T-helper 1 cell treated with Interleukin-12 subunit alpha and Interleukin-12 subunit beta and Interleukin-4 antibody, amounts not matched to agents 30 μg/mL and 1 μg/mL, for 36 hours (primary cell): ENCODE data around the gene SH3RF2.
"Not testable (repeated sequence)": the region's sequence is repeated elsewhere in the genome, so short reads cannot be mapped to it uniquely, and the experiment has no call there.

ENCODE experiments used
- H3K27ac Mint-ChIP-seq: one replicate; pipeline ENCODE4 v1.8.0; 2021; ENCODE audit warnings: mild to moderate bottlenecking, mixed read lengths
- H3K27me3 Mint-ChIP-seq: one replicate; pipeline ENCODE4 v1.8.0; 2021; ENCODE audit warnings: low read depth, mixed read lengths
- H3K36me3 Mint-ChIP-seq: one replicate; pipeline ENCODE4 v1.8.0; 2021; ENCODE audit warnings: low read depth, mixed read lengths
- H3K4me1 Mint-ChIP-seq: one replicate; pipeline ENCODE4 v1.8.0; 2021; ENCODE audit warnings: low read depth, mixed read lengths
- H3K4me3 Mint-ChIP-seq: one replicate; pipeline ENCODE4 v1.8.0; 2021; ENCODE audit warnings: mild to moderate bottlenecking, moderate library complexity, mixed read lengths
- H3K9me3 Mint-ChIP-seq: one replicate; pipeline ENCODE4 v1.8.0; 2021; ENCODE audit warnings: mixed read lengths

The SH3RF2 gene

GRCh38 chr5:145987856-145988255 lies 51.5 kb downstream of the SH3RF2 start:
- no peak overlapping the region for H3K4me3 Mint-ChIP-seq
- no peak overlapping the region for H3K27ac Mint-ChIP-seq
- H3K27me3 Mint-ChIP-seq: peaks cover 3% of the 10 kb centered on the region
- H3K4me1 Mint-ChIP-seq: no peaks in the 10 kb centered on the region
- H3K36me3 Mint-ChIP-seq: no peaks in the 10 kb centered on the region
- no peaks in the 10 kb centered on the region for H3K9me3 Mint-ChIP-seq

- H3K4me3 Mint-ChIP-seq: no peak overlapping the region
- H3K27ac Mint-ChIP-seq: no peak overlapping the region
- no peaks in the 10 kb centered on the region for H3K9me3 Mint-ChIP-seq
- H3K27me3 Mint-ChIP-seq: peaks cover 2% of the 10 kb centered on the region
- H3K36me3 Mint-ChIP-seq: no peaks in the 10 kb centered on the region
- no peaks in the 10 kb centered on the region for H3K4me1 Mint-ChIP-seq
Measured at GRCh38 chr5:145988993-145989392, 52.6 kb downstream of the SH3RF2 start.

- no peak overlapping the region for H3K4me3 Mint-ChIP-seq
- no peaks in the 10 kb centered on the region for H3K9me3 Mint-ChIP-seq
- H3K4me1 Mint-ChIP-seq: no peaks in the 10 kb centered on the region
- H3K27me3 Mint-ChIP-seq: no peaks in the 10 kb centered on the region
- H3K27ac Mint-ChIP-seq: no peak overlapping the region
- H3K36me3 Mint-ChIP-seq: no peaks in the 10 kb centered on the region
Measured at GRCh38 chr5:145989428-145989827, 53.0 kb downstream of the SH3RF2 start.

GRCh38 chr5:145990170-145990569 lies 53.8 kb downstream of the SH3RF2 start:
- Mint-ChIP-seq H3K27me3 (no peaks in the 10 kb centered on the region), H3K36me3 (no peaks in the 10 kb centered on the region), H3K4me3 (no peak overlapping the region)

DNA sequence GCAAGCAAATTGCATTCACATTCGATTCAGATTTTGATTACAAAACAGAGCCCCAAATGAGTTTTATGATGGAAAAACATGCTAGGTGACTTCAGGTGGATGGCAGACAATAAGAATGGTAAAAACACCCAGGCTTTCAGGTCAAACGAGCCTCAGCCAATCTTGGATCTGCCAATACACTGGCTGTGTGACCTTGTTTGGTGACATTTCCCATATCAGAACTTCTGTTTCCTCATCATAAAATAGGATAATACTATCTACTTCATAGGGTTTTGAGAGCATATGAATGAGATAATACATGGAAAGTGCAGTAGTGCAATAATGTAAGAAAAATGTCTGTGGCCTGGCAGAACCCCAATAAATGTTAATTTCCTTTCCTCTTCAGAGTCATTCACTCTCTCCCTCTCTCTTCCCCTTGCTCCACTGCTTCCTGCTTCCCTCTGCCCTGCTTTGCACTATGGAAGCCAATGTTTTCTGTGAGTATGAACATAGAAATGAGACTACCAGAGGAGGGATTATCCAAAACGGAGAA lies 54.7 kb downstream of the SH3RF2 start:
- H3K27me3 Mint-ChIP-seq: no peaks in the 10 kb centered on the region
- no peaks in the 10 kb centered on the region for H3K4me1 Mint-ChIP-seq
- H3K4me3 Mint-ChIP-seq: no peak overlapping the region
- no peaks in the 10 kb centered on the region for H3K36me3 Mint-ChIP-seq
- no peaks in the 10 kb centered on the region for H3K9me3 Mint-ChIP-seq
- H3K27ac Mint-ChIP-seq: no peak overlapping the region

More at GRCh38 chr5:145990170-145990569, 53.8 kb downstream of the SH3RF2 start:
- H3K27ac Mint-ChIP-seq: no peak overlapping the region
- no peaks in the 10 kb centered on the region for H3K9me3 Mint-ChIP-seq
- H3K4me1 Mint-ChIP-seq: no peaks in the 10 kb centered on the region

- H3K36me3 Mint-ChIP-seq, H3K4me3 Mint-ChIP-seq: not testable (repeated sequence)
Measured at GRCh38 chr5:145993538-145993937, 57.2 kb downstream of the SH3RF2 start.

GRCh38 chr5:145996135-145996534 lies 59.8 kb downstream of the SH3RF2 start:
- no peaks in the 10 kb centered on the region for H3K4me1 Mint-ChIP-seq
- no peak overlapping the region for H3K27ac Mint-ChIP-seq
- no peaks in the 10 kb centered on the region for H3K9me3 Mint-ChIP-seq
- H3K4me3 Mint-ChIP-seq: no peak overlapping the region
- peaks cover 5% of the 10 kb centered on the region for H3K27me3 Mint-ChIP-seq
- H3K36me3 Mint-ChIP-seq: no peaks in the 10 kb centered on the region

More at GRCh38 chr5:145993538-145993937, 57.2 kb downstream of the SH3RF2 start:
- H3K27ac Mint-ChIP-seq, H3K4me1 Mint-ChIP-seq, H3K9me3 Mint-ChIP-seq, H3K27me3 Mint-ChIP-seq: not testable (repeated sequence)

GRCh38 chr5:145999208-145999607 lies 62.8 kb downstream of the SH3RF2 start:
- no peak overlapping the region for H3K4me3 Mint-ChIP-seq
- peaks cover 8% of the 10 kb centered on the region for H3K27me3 Mint-ChIP-seq
- H3K9me3 Mint-ChIP-seq: no peaks in the 10 kb centered on the region
- H3K27ac Mint-ChIP-seq: no peak overlapping the region
- H3K36me3 Mint-ChIP-seq: no peaks in the 10 kb centered on the region
- H3K4me1 Mint-ChIP-seq: no peaks in the 10 kb centered on the region

DNA sequence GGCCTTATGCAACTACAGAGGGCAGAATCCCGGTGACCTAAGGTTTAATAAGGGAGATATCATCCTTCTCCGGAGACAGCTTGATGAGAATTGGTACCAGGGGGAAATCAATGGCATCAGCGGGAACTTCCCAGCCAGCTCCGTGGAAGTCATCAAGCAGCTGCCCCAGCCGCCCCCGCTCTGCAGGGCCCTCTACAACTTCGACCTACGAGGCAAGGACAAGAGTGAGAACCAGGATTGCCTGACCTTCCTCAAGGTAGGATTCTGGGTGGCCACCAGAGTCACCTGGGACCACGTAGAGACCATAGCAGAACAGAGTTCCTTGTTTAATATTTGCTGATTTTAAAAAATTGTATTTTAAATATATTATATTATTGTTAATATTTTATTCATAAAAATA lies 63.7 kb downstream of the SH3RF2 start:
- Mint-ChIP-seq H3K4me3 (no peak overlapping the region), H3K27ac (no peak overlapping the region), H3K9me3 (no peaks in the 10 kb centered on the region), H3K27me3 (peaks cover 8% of the 10 kb centered on the region), H3K4me1 (no peaks in the 10 kb centered on the region), H3K36me3 (no peaks in the 10 kb centered on the region)

DNA sequence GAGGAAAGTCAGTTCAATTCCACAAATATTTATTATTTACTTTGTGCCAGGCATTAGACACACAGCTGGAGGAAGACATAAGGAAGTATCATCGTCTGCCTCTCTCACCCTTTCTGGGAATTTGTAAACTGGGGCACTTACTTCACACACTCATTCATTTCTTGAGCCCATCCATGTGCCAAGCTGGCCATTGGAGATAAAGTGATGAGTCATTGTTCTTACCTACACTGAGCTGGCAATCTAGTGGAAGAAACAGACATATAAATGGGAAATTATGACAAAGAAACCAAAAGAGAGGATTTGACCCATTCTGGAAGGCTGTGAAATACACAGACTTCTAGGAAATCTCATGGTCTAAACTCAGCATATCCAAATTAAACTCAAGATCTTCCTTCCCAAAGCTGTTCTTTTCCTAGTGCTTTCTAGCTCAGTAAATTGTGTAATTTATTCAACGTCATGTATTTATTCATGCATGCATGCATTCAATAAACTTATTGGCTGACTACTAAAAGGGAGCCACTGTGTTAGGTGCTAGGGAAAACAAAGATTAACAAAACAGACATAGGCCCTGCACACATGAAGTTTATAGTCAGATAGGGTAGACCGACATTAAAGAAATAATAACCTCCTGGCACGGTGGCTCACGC lies 65.3 kb downstream of the SH3RF2 start:
- no peaks in the 10 kb centered on the region for H3K36me3 Mint-ChIP-seq
- peaks cover 8% of the 10 kb centered on the region for H3K27me3 Mint-ChIP-seq

DNA sequence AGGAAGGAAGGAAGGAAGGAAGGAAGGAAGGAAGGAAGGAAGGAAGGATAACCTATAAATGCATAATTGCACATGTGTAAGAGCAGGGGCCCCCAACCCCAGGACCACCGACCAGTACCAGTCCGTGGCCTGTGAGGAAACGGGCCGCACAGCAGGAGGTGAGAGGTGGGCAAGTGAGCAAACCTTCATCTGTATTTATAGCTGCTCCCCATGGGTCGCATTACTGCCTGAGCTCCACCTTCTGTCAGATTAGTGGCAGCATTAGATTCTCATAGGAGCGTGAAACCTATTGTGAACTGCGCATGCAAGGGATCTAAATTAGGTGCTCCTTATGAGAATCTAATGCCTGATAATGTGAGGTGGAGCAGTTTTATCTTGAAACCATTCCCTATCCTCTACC lies 66.1 kb downstream of the SH3RF2 start:
- Mint-ChIP-seq H3K4me3 (no peak overlapping the region), H3K27ac (no peak overlapping the region), H3K9me3 (no peaks in the 10 kb centered on the region), H3K4me1 (no peaks in the 10 kb centered on the region), H3K36me3 (no peaks in the 10 kb centered on the region), H3K27me3 (peaks cover 15% of the 10 kb centered on the region)

More for the DNA sequence above, 65.3 kb downstream of the SH3RF2 start:
- Mint-ChIP-seq H3K27ac (no peak overlapping the region), H3K9me3 (no peaks in the 10 kb centered on the region), H3K4me3 (no peak overlapping the region), H3K4me1 (no peaks in the 10 kb centered on the region)

- Mint-ChIP-seq H3K36me3 (no peaks in the 10 kb centered on the region), H3K27ac (no peak overlapping the region), H3K4me3 (no peak overlapping the region), H3K4me1 (no peaks in the 10 kb centered on the region), H3K9me3 (no peaks in the 10 kb centered on the region), H3K27me3 (peaks cover 13% of the 10 kb centered on the region)
Measured at GRCh38 chr5:146003852-146004251, 67.5 kb downstream of the SH3RF2 start.

GRCh38 chr5:146005264-146005663 lies 68.9 kb downstream of the SH3RF2 start:
- no peak overlapping the region for H3K4me3 Mint-ChIP-seq
- H3K27ac Mint-ChIP-seq: no peak overlapping the region
- H3K9me3 Mint-ChIP-seq: no peaks in the 10 kb centered on the region
- H3K4me1 Mint-ChIP-seq: no peaks in the 10 kb centered on the region
- peaks cover 13% of the 10 kb centered on the region for H3K27me3 Mint-ChIP-seq
- no peaks in the 10 kb centered on the region for H3K36me3 Mint-ChIP-seq

- Mint-ChIP-seq H3K9me3 (no peaks in the 10 kb centered on the region), H3K4me3 (no peak overlapping the region), H3K27me3 (peaks cover 13% of the 10 kb centered on the region), H3K27ac (no peak overlapping the region), H3K4me1 (no peaks in the 10 kb centered on the region), H3K36me3 (no peaks in the 10 kb centered on the region)
Measured at GRCh38 chr5:146005723-146006122, 69.3 kb downstream of the SH3RF2 start.

- Mint-ChIP-seq H3K4me3 (no peak overlapping the region), H3K36me3 (no peaks in the 10 kb centered on the region), H3K27me3 (peaks cover 13% of the 10 kb centered on the region), H3K4me1 (no peaks in the 10 kb centered on the region), H3K27ac (no peak overlapping the region), H3K9me3 (no peaks in the 10 kb centered on the region)
Measured at GRCh38 chr5:146006470-146007190, 70.3 kb downstream of the SH3RF2 start.
